ENCODE results near the gene HCAR1. TPM values are rescaled to one million over a fixed set of nuclear protein-coding genes. Genes with fewer than 3 reads are reported as not detected.

HCAR1 gene
- polyA plus RNA-seq, 1 of the 3 experiments (the other 2 are of a cell fraction) = not detected

- Histone ChIP-seq H3K4me2 (peak within 1 kb of the TSS; percentile 87), H3K9me3 (no peaks in the 10 kb centered on the region), H3K4me3 (ENCODE audit: low read depth in 2 of 2, low read length in 1 of 2) (peak within 1 kb of the TSS; percentile 84 to 91), H3K36me3 (replicated peaks in 1 of 2; ENCODE audit: control insufficient read depth in 1 of 2, insufficient read depth in 2 of 2, low read length in 1 of 2) (peaks cover 34 to 38% of the 10 kb centered on the region in 2 experiments), H3K27me3 (ENCODE audit: insufficient read depth) (no peaks in the 10 kb centered on the region), H3K4me1 (ENCODE audit: control insufficient read depth in 1 of 2, insufficient read depth in 2 of 2, low read depth in 1 of 2, low read length in 1 of 2) (peaks cover 12 to 13% of the 10 kb centered on the region in 2 experiments; a peak in 3 of 4 replicates), H3K9me2 (no peaks in the 10 kb centered on the region), H3K79me2 (ENCODE audit: insufficient read depth) (peaks cover 49% of the 10 kb centered on the region), H3K9ac (peak within 1 kb of the TSS; percentile 83), H4K20me1 (ENCODE audit: insufficient read depth) (no peaks in the 10 kb centered on the region), H2AFZ (ENCODE audit: low read depth) (peak within 1 kb of the TSS; percentile 79), H3K27ac (ENCODE audit: low read depth in 2 of 2, low read length in 1 of 2) (peak within 1 kb of the TSS; percentile 72 to 85), H3F3A (replicated peaks; ENCODE audit: insufficient read depth) (no peaks in the 10 kb centered on the region)
- WGBS (ENCODE audit: low lambda C conversion rate) = under 1% methylated on average over 48 of the region's 73 CpGs
- ChIA-PET CTCF (interaction anchor here (0.7 to 2.6 kb wide), 9 partner anchors 9 to 329 kb away, joined by 3 to 15 read pairs (median 3); no protein-coding TSS in a partner anchor), POLR2A (no interaction called here)
- DNase-seq = peak; percentile 96
- TF ChIP-seq ELF1 (IDR thresholded peaks at IDR 0.05) = peak; percentile 87
- TF ChIP-seq YY1 (IDR thresholded peaks at IDR 0.05; ENCODE audit: low read depth) = peak; percentile 45; the same call in 1 of the 2 replicates
- TF ChIP-seq EP300 (IDR thresholded peaks at IDR 0.05; ENCODE audit: borderline replicate concordance in 1 of 2, low read depth in 1 of 2, low read length in 1 of 2) = peak in 1 of 2 experiments; percentile 25; a peak in 1 of 4 replicates
- peak; percentile 84 for TF ChIP-seq CTCF (IDR thresholded peaks at IDR 0.05)
- peak; percentile 92 for TF ChIP-seq MXI1 (IDR thresholded peaks at IDR 0.05; ENCODE audit: low read depth, low read length)
- peak; percentile 43; the same call in 1 of the 2 replicates for TF ChIP-seq NRF1 (IDR thresholded peaks at IDR 0.05; ENCODE audit: low read depth, low read length)
- no peak for TF ChIP-seq IRF3 (IDR thresholded peaks at IDR 0.05; ENCODE audit: low read depth, low read length)
- peak; percentile 100 for TF ChIP-seq CHD2 (IDR thresholded peaks at IDR 0.05; ENCODE audit: low read length, partially characterized antibody)
- 0 out of 2 replicates have a peak, but pooled peaks have one; percentile 28 for TF ChIP-seq USF2 (IDR thresholded peaks at IDR 0.05; ENCODE audit: borderline replicate concordance, low read depth, low read length)
- TF ChIP-seq SMC3 (IDR thresholded peaks at IDR 0.05; ENCODE audit: low read depth, low read length) = peak; percentile 79
- peak; percentile 57; the same call in 1 of the 2 replicates for TF ChIP-seq USF1 (IDR thresholded peaks at IDR 0.05; ENCODE audit: borderline replicate concordance, low read depth)
- no peak for TF ChIP-seq TEAD4 (IDR thresholded peaks at IDR 0.05; ENCODE audit: borderline replicate concordance, insufficient read depth)
- TF ChIP-seq PBX3 (IDR thresholded peaks at IDR 0.05) = 0 out of 2 replicates have a peak, but pooled peaks have one; percentile 11
- TF ChIP-seq FOXM1 (IDR thresholded peaks at IDR 0.05; ENCODE audit: low read depth) = no peak
- no peak for TF ChIP-seq EZH2phosphoT487 (IDR thresholded peaks at IDR 0.05; ENCODE audit: borderline replicate concordance, low read depth)
- peak; percentile 49; the same call in 1 of the 2 replicates for TF ChIP-seq GABPA (IDR thresholded peaks at IDR 0.05; ENCODE audit: low read depth)
- peak; percentile 92 for TF ChIP-seq POLR2AphosphoS5 (IDR thresholded peaks at IDR 0.05; ENCODE audit: low read depth, low read length)
- peak; percentile 93 for TF ChIP-seq TAF1 (IDR thresholded peaks at IDR 0.05; ENCODE audit: borderline replicate concordance, low read depth, low read length)
- no peak for TF ChIP-seq JUND (IDR thresholded peaks at IDR 0.05)
- TF ChIP-seq MEF2A (IDR thresholded peaks at IDR 0.05; ENCODE audit: borderline replicate concordance, low read depth) = no peak
- TF ChIP-seq RCOR1 (IDR thresholded peaks at IDR 0.05; ENCODE audit: low read length) = peak; percentile 58
- peak; percentile 100 for TF ChIP-seq SIN3A (IDR thresholded peaks at IDR 0.05; ENCODE audit: borderline replicate concordance, low read depth, low read length)
- TF ChIP-seq ZBTB33 (IDR thresholded peaks at IDR 0.05; ENCODE audit: borderline replicate concordance, low read depth) = peak; percentile 100
- peak; percentile 92 for TF ChIP-seq MAX (IDR thresholded peaks at IDR 0.05; ENCODE audit: low read depth)
Measured at GRCh38 chr12:122752464-122753318, 22.0 kb upstream of the HCAR1 start, which contains the start of gene DENR. Gene DENR, plus strand, starts transcription at chr12:122752824. Its CDS starts 878 bp downstream, at chr12:122753702.
